ENCODE data around the gene PDK1.

DNA sequence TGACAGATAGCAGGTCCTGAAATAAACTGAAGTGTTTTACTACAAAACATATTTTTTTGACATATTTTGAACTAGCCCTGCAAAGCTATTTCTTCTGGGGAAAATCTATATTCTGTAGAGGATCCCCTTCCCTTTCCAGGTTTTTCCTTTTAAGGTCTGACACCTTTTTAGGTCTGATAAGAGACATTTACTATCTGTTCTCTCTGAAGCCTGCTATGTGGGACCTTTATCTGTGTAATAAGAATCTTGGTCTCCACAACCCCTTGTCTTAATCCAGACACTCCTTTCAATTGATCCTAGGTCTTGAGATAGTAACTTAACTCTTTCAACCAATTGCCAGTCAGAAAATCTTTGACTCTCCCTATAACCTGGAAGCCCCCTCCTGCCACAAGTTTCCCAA lies 5.5 kb upstream of the PDK1 start:
- TF ChIP-seq, protein P1, sequence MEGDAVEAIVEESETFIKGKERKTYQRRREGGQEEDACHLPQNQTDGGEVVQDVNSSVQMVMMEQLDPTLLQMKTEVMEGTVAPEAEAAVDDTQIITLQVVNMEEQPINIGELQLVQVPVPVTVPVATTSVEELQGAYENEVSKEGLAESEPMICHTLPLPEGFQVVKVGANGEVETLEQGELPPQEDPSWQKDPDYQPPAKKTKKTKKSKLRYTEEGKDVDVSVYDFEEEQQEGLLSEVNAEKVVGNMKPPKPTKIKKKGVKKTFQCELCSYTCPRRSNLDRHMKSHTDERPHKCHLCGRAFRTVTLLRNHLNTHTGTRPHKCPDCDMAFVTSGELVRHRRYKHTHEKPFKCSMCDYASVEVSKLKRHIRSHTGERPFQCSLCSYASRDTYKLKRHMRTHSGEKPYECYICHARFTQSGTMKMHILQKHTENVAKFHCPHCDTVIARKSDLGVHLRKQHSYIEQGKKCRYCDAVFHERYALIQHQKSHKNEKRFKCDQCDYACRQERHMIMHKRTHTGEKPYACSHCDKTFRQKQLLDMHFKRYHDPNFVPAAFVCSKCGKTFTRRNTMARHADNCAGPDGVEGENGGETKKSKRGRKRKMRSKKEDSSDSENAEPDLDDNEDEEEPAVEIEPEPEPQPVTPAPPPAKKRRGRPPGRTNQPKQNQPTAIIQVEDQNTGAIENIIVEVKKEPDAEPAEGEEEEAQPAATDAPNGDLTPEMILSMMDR (IDR thresholded peaks at IDR 0.05) = no peak
- no peak for TF ChIP-seq POLR2A (IDR thresholded peaks at IDR 0.05)
